Caco-2 (cell line): ENCODE results near the gene NUMB. TPM values are rescaled to one million over a fixed set of nuclear protein-coding genes. Genes with fewer than 3 reads are reported as not detected.

Source experiments
- BruUV-seq: library from RNA; stranded (reverse); fragments of 400-500 nt; replicated peaks from 2 replicates; lab custom pipeline; 2021; lab: Mats Ljungman, UMichigan
- CTCF ChIA-PET: fragments of 300-600 bp; sonication (Branson Sonifier 250); formaldehyde crosslinking; loops from one replicate; lab custom pipeline; 2022; ENCODE audit warnings: antibody characterized with exemption; lab: Charles Lee
- POLR2A ChIA-PET: fragments of 300-600 bp; sonication (Branson Sonifier 250); formaldehyde crosslinking; loops from one replicate; lab custom pipeline; 2022; ENCODE audit warnings: antibody characterized with exemption; lab: Charles Lee
- DNase-seq, 2 experiments: peaks; one replicate each; pipeline versions ENCODE4 v3.0.0 to v3.0.0-alpha.2; 2020 to 2022
- H3K27me3 ChIP-seq: replicated peaks from 2 replicates; pipeline ENCODE4 v1.6.0; 2011; ENCODE audit warnings: low read length; ENCODE audit not compliant: control insufficient read depth, insufficient read depth
- H3K36me3 ChIP-seq: 2 replicates; pipeline ENCODE4 v1.5.1; 2011; ENCODE audit warnings: low read length; ENCODE audit not compliant: control insufficient read depth, insufficient read depth
- H3K4me1 ChIP-seq: fragments of 250-450 bp; sonication (Bioruptor Pico); 2 replicates; pipeline ENCODE4 v1.5.1; 2020; ENCODE audit warnings: mild to moderate bottlenecking
- H3K4me3 ChIP-seq: 2 replicates; pipeline ENCODE4 v1.5.1; 2011; ENCODE audit warnings: low read depth, mild to moderate bottlenecking, control low read depth, low read length
- H3K9me3 ChIP-seq: fragments of 250-450 bp; sonication (Bioruptor Pico); 2 replicates; pipeline ENCODE4 v1.5.1; 2020; ENCODE audit warnings: mild to moderate bottlenecking, moderate library complexity
- H3K27ac Mint-ChIP-seq: one replicate; pipeline ENCODE4 v1.8.0; 2022; ENCODE audit warnings: mixed read lengths; ENCODE audit not compliant: unreplicated experiment
- H3K27me3 Mint-ChIP-seq: one replicate; pipeline ENCODE4 v1.8.0; 2022; ENCODE audit warnings: mixed read lengths; ENCODE audit not compliant: insufficient read depth, unreplicated experiment
- H3K36me3 Mint-ChIP-seq: one replicate; pipeline ENCODE4 v1.8.0; 2022; ENCODE audit warnings: mild to moderate bottlenecking, mixed read lengths; ENCODE audit not compliant: insufficient read depth, unreplicated experiment
- H3K4me1 Mint-ChIP-seq: one replicate; pipeline ENCODE4 v1.8.0; 2022; ENCODE audit warnings: low read depth, mixed read lengths; ENCODE audit not compliant: unreplicated experiment
- H3K4me3 Mint-ChIP-seq: one replicate; pipeline ENCODE4 v1.8.0; 2022; ENCODE audit warnings: mild to moderate bottlenecking, moderate library complexity, mixed read lengths; ENCODE audit not compliant: unreplicated experiment
- H3K9me3 Mint-ChIP-seq: one replicate; pipeline ENCODE4 v1.8.0; 2022; ENCODE audit warnings: mixed read lengths; ENCODE audit not compliant: unreplicated experiment
- CTCF ChIP-seq, 2 experiments: fragments of 200-600 bp in 1 of 2; IDR thresholded peaks; 1 replicate in 1 of 2; 2 replicates in 1 of 2; pipeline versions ENCODE4 v1.5.1 to v1.8.0; 2011 to 2022; ENCODE audit warnings: antibody characterized with exemption in 1 of 2, control low read depth in 1 of 2, inconsistent platforms in 1 of 2, low read depth in 1 of 2, low read length in 1 of 2, mild to moderate bottlenecking in 1 of 2, moderate library complexity in 1 of 2; ENCODE audit not compliant: insufficient read depth in 1 of 2, severe bottlenecking in 1 of 2, unreplicated experiment in 1 of 2
- intact Hi-C: fragments of 100-400 bp; cut with micrococcal nuclease; formaldehyde crosslinking; loops from one replicate; pipeline ENCODE4 v1.10.0; 2022; ENCODE audit not compliant: unreplicated experiment
- total RNA-seq: library from RNA; stranded (reverse); gene quantifications from 2 replicates; pipeline ENCODE4 v1.2.3, GENCODE V29; 2022

Gene NUMB
- total RNA-seq, 1 experiment from 2014 or later, result 67.6 TPM

- H3K4me3 Mint-ChIP-seq, result no peak overlapping the region
- BruUV-seq, result no TSS peak
- TF ChIP-seq CTCF (IDR thresholded peaks at IDR 0.05; ENCODE audit: insufficient read depth in 1 of 2, low read depth in 1 of 2, low read length in 1 of 2, severe bottlenecking in 1 of 2, unreplicated experiment in 1 of 2), result no peak
- H3K27me3 Mint-ChIP-seq, result no peaks in the 10 kb centered on the region
- no peaks in the 10 kb centered on the region for H3K4me1 Mint-ChIP-seq
- no peak overlapping the region for H3K4me3 ChIP-seq
- no peaks in the 10 kb centered on the region for H3K36me3 ChIP-seq
- POLR2A ChIA-PET, result no interaction called here
- no peaks in the 10 kb centered on the region for H3K36me3 Mint-ChIP-seq
- CTCF ChIA-PET, result no interaction called here
- DNase-seq, result no peak
- no peaks in the 10 kb centered on the region for H3K9me3 Mint-ChIP-seq
- no peak overlapping the region for H3K27ac Mint-ChIP-seq
- no peaks in the 10 kb centered on the region for H3K4me1 ChIP-seq
- intact Hi-C loops, result no loop called here
- H3K27me3 ChIP-seq, result no peaks in the 10 kb centered on the region
- no peaks in the 10 kb centered on the region for H3K9me3 ChIP-seq
Measured at GRCh38 chr14:73254247-73255004, 203.9 kb downstream of the NUMB start.

- H3K27me3 Mint-ChIP-seq, result no peaks in the 10 kb centered on the region
- no peaks in the 10 kb centered on the region for H3K9me3 Mint-ChIP-seq
- ChIA-PET POLR2A (no interaction called here), CTCF (no interaction called here)
- H3K27ac Mint-ChIP-seq, result no peak overlapping the region
- no peaks in the 10 kb centered on the region for H3K4me1 ChIP-seq
- H3K27me3 ChIP-seq, result no peaks in the 10 kb centered on the region
- no peaks in the 10 kb centered on the region for H3K9me3 ChIP-seq
- no peaks in the 10 kb centered on the region for H3K4me1 Mint-ChIP-seq
- H3K36me3 ChIP-seq, result no peaks in the 10 kb centered on the region
- intact Hi-C loops, result no loop called here
- DNase-seq, result no peak
- H3K4me3 Mint-ChIP-seq, result no peak overlapping the region
- no peak for TF ChIP-seq CTCF (IDR thresholded peaks at IDR 0.05; ENCODE audit: insufficient read depth in 1 of 2, low read depth in 1 of 2, low read length in 1 of 2, severe bottlenecking in 1 of 2, unreplicated experiment in 1 of 2)
- no peak overlapping the region for H3K4me3 ChIP-seq
- H3K36me3 Mint-ChIP-seq, result no peaks in the 10 kb centered on the region
- no TSS peak for BruUV-seq
Measured at GRCh38 chr14:73253721-73254120, 204.6 kb downstream of the NUMB start.

- H3K4me1 Mint-ChIP-seq, result no peaks in the 10 kb centered on the region
- H3K27ac Mint-ChIP-seq, result no peak overlapping the region
- no peaks in the 10 kb centered on the region for H3K27me3 ChIP-seq
- no peaks in the 10 kb centered on the region for H3K36me3 ChIP-seq
- H3K36me3 Mint-ChIP-seq, result no peaks in the 10 kb centered on the region
- no peak overlapping the region for H3K4me3 Mint-ChIP-seq
- H3K4me1 ChIP-seq, result no peaks in the 10 kb centered on the region
- no peak overlapping the region for H3K4me3 ChIP-seq
- CTCF ChIA-PET, result no interaction called here
- H3K9me3 ChIP-seq, result no peaks in the 10 kb centered on the region
- H3K27me3 Mint-ChIP-seq, result no peaks in the 10 kb centered on the region
- intact Hi-C loops, result no loop called here
- POLR2A ChIA-PET, result no interaction called here
- no peak for DNase-seq
- H3K9me3 Mint-ChIP-seq, result no peaks in the 10 kb centered on the region
- BruUV-seq, result no TSS peak
- TF ChIP-seq CTCF (IDR thresholded peaks at IDR 0.05; ENCODE audit: insufficient read depth in 1 of 2, low read depth in 1 of 2, low read length in 1 of 2, severe bottlenecking in 1 of 2, unreplicated experiment in 1 of 2), result no peak
Measured at GRCh38 chr14:73253323-73253610, 205.1 kb downstream of the NUMB start.
